Activated CD8-positive, alpha-beta memory T cell treated with anti-CD3 and anti-CD28 coated beads, Interleukin-2, amount 50 U/mL, for 4 hours (primary cell): ENCODE data around the gene KLHL28.
"Not testable (repeated sequence)": the region's sequence is repeated elsewhere in the genome, so short reads cannot be mapped to it uniquely, and the experiment has no call there.

Experiments used
- DNase-seq: peaks from one replicate; pipeline ENCODE4 v3.0.0-alpha.2; 2020

Gene KLHL28

GRCh38 chr14:44895716-44896115, 66.0 kb downstream of the KLHL28 start:
- DNase-seq: no peak

DNA sequence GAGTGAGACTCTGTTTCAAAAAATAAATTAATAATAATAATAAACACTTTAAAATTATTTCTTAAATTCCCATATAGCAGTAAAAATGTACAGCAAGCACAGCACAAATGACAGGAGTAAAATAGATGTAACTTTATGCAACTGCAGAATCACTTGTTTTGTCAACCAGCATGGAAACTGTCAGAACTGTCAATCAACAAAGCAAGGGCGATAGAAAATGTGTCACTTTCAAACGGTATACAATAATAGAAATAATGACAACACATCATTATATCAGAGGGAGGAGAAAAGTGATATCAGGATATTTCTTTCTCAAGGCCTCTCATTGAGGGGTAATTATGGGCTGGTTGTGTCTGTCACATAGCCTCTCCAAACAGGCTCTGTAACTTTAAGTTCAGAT, 68.2 kb downstream of the KLHL28 start:
- DNase-seq: no peak

- not testable (repeated sequence) for DNase-seq
Measured at GRCh38 chr14:44891726-44892372, 69.9 kb downstream of the KLHL28 start.

DNA sequence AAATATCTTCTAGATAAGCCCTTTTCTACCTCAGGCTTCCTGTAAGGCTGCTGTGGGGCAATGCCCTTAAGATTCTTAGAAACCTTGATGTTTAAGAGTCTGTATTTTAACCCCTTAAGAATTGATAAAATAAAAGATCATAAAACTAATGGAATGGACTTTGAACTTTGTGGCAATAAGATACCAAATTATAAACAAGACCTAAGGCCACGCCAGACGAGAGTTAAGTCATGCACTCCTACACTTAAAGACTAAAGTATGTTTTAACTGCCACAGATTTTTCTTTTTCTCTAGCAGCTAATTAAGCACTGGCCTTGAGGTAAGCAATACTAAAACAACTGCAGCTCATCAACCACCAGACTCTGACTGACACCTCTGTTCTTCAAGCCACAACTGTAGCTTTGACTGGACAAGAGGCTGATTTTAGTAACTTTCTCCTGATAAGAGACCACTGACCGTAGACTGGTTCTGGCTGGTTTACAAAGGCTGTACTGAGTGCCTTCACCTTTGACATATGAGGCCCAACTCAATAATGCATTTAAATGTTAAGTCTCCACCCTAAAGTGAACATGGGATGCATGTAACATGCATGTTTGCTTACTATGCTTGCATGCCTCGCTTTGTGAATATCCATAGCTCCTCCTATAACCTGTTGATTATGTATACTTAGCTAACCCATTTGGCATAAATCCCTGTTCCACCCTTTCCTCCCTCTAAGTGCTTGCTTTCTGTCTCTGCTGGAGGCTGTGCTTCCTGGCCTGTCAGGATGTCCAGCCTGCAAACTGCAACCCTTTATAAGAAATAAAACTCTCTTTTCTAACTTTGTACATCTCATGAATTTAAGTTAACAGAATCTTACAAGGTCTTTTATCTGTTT, 71.9 kb downstream of the KLHL28 start:
- no peak for DNase-seq

- no peak for DNase-seq
Measured at GRCh38 chr14:44887596-44887955, 74.2 kb downstream of the KLHL28 start.

DNA sequence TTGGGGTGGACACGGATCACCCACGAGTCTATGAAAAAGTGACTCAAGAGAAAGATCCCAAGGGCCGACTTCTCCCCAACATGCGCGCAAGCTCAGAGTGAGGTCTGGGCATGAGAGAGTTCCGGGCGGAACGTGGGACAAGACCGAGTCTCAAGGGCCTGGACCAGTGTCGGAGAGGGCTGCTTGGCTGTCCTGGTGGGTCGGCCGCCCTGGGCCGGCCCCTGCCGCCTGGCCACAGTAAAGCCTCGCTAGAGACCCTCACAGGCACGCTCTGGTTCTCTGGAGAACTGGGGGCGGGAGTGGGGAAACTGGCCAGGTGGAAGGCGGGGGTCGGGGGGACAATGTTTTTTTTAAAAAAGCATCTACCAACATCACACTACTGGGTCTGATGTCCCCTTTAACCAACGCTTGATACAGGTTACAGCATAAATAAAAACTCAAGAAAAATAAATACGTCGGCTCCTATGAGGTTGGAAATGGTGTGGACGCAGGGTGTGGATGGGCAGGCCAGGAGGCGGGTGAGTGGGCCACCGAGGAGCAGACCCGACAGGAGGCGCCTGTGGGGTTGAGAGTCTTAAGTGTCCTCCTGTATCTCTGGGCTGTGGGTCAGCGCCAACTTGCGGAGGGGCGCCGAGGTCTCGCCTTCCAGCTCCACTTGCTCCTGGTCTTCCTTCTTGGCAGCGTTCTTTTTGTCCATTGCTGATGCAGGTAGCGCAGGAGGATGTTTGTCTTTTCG, 74.7 kb downstream of the KLHL28 start:
- no peak for DNase-seq

DNA sequence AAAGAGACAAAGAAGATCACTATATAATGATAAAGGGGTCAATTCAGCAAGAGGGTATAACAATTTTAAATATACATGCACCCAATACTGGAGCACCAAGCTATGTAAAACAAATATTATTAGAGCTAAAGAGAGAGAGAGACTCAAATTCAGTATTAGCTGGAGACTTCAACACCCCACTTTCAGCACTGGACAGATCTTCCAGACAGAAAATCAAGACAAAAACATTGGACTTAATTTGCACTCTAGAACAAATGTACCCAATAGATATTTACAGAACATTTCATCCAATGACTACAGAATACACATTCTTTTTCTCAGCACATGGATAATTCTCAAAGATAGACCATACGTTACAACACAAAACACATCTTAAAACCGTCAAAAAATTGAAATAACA, 81.0 kb downstream of the KLHL28 start:
- no peak for DNase-seq
